BLaER1 (cell line): ENCODE data around the gene CHN1.
A peak's percentile ranks its signal among the peaks of the same experiment; 100 is the strongest.

Experiments
- H3K27ac ChIP-seq: shearing (Covaris generic); formaldehyde crosslinking; 2 replicates; pipeline ENCODE4 v1.8.1; 2022
- H3K27me3 ChIP-seq: shearing (Covaris generic); formaldehyde crosslinking; 2 replicates; pipeline ENCODE4 v1.8.1; 2022
- H3K36me3 ChIP-seq: shearing (Covaris generic); formaldehyde crosslinking; 2 replicates; pipeline ENCODE4 v1.8.1; 2022
- H3K4me1 ChIP-seq: shearing (Covaris generic); formaldehyde crosslinking; 2 replicates; pipeline ENCODE4 v1.8.1; 2022
- H3K4me2 ChIP-seq: shearing (Covaris generic); formaldehyde crosslinking; 2 replicates; pipeline ENCODE4 v1.8.1; 2022
- H3K4me3 ChIP-seq: shearing (Covaris generic); formaldehyde crosslinking; 2 replicates; pipeline ENCODE4 v1.8.1; 2022
- H3K9ac ChIP-seq: shearing (Covaris generic); formaldehyde crosslinking; 2 replicates; pipeline ENCODE4 v1.8.1; 2022
- H3K9me3 ChIP-seq: shearing (Covaris generic); formaldehyde crosslinking; 2 replicates; pipeline ENCODE4 v1.8.1; 2022
- H4K20me1 ChIP-seq: shearing (Covaris generic); formaldehyde crosslinking; 2 replicates; pipeline ENCODE4 v1.8.1; 2022
- Cebpa-rat ChIP-seq: shearing (Covaris generic); IDR thresholded peaks from 2 replicates; pipeline ENCODE4 v1.8.1; 2022

CHN1 gene

DNA sequence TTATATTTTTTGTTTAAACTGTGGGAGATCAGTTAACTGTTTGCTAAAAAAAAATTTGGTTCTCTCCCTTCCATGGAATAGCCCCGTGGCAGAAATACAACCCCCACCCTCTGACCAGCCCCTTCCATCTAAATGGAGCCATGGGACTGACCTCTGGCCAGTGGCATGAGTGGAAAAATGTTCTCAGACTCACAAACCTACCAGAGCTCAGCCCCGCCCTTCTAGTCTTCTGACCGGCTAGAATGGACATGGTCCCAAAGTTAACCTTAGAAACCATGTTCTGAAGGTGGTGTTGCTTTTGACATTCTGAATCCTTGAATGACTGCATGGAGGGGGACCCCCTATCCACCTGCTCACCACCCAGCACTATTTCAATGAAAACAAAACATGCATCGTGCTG is 239.6 kb downstream of the CHN1 start:
- H4K20me1 ChIP-seq = no peaks in the 10 kb centered on the region
- no peaks in the 10 kb centered on the region for H3K27me3 ChIP-seq
- no peak overlapping the region for H3K27ac ChIP-seq
- H3K36me3 ChIP-seq = no peaks in the 10 kb centered on the region
- H3K9me3 ChIP-seq = no peaks in the 10 kb centered on the region
- no peak for TF ChIP-seq Cebpa-rat
- H3K4me2 ChIP-seq = peak overlapping the region; percentile 78; the same call in 1 of the 2 replicates
- H3K9ac ChIP-seq = no peak overlapping the region
- H3K4me3 ChIP-seq = no peak overlapping the region
- H3K4me1 ChIP-seq = peaks cover 50% of the 10 kb centered on the region

DNA sequence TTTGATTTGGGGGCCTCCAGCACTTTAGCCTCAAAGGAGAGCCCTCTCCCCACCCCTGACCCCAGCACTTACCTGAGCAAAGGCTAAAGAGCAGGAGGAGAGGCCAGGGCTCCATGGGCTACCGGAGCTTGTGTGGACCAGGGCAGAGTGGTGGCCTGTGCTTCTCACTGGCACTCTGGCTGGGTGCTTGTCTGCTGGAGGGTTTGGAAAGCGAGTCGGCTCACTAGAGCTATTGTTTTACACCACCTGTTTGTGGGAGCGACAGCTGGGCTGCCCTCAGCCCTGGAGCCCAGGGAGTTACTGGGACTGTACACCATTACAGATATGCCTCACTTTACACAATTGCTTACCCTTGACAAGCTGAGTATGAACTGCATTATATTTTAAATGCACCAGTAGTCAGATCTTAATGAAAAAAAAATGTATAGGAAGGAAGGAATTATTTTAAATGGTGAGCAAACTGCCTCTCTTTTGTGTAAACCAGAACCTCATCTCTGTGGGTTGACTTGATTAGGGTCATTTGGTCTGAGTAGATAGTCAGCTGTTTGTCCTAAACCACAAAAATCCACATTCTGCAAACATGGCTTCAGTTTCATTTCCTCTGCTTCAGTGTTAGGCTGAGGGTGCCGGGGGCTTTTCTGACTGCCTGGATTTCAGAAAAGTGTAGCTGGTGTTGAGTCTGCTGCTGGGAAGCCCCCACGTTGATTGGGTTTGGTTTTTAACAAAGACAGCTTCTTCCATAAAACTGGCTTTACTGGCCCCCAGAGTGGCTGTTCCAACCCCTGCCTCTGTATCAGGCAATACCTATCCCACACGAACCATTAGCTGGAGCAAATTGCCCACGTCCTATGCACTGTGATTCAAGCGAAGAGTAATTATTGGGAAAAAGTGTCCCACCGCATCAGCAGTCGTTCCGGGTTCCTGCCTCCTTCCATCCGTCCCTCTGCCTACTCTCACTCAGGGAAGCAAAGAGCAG is 240.6 kb downstream of the CHN1 start, which contains the start of gene CHRNA1:
Gene CHRNA1 (minus strand): TSS at position 193 of the 976 bp plus-strand sequence. CDS start 78 bp downstream, at position 115.
- Histone ChIP-seq H4K20me1 (no peaks in the 10 kb centered on the region), H3K4me2 (peak within 1 kb of the TSS; percentile 78), H3K4me3 (no peak within 1 kb of the TSS), H3K27me3 (no peaks in the 10 kb centered on the region), H3K9me3 (no peaks in the 10 kb centered on the region), H3K27ac (peak within 1 kb of the TSS; percentile 44), H3K36me3 (no peaks in the 10 kb centered on the region), H3K4me1 (peaks cover 51% of the 10 kb centered on the region), H3K9ac (0 out of 2 replicates have a peak within 1 kb of the TSS, but pooled peaks have one; percentile 11)
- TF ChIP-seq Cebpa-rat = no peak

DNA sequence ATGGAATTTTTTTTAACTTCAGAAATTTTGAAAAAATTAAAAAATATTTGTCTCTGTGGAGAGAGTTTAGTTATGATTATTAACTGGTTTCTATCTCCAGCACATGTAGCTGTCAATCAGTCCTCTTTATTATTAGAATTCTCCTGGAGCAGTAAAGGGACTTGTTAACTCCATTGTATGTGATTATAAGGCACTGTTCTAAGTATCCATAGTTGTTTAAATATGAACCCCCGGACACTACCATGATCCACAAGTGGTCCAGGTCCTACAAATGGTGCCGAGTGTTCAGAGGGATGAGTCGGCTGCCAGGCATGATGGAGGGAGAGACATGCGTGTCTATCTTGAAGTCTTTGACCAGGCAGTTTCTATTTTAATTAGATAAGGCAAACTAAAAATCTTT is 241.4 kb downstream of the CHN1 start:
- Histone ChIP-seq H3K27me3 (no peaks in the 10 kb centered on the region), H4K20me1 (no peaks in the 10 kb centered on the region), H3K4me3 (no peak overlapping the region), H3K4me2 (peak overlapping the region; percentile 78), H3K9ac (no peak overlapping the region), H3K4me1 (peaks cover 57% of the 10 kb centered on the region), H3K36me3 (no peaks in the 10 kb centered on the region), H3K9me3 (no peaks in the 10 kb centered on the region), H3K27ac (peak overlapping the region; percentile 44; the same call in 1 of the 2 replicates)
- no peak for TF ChIP-seq Cebpa-rat

DNA sequence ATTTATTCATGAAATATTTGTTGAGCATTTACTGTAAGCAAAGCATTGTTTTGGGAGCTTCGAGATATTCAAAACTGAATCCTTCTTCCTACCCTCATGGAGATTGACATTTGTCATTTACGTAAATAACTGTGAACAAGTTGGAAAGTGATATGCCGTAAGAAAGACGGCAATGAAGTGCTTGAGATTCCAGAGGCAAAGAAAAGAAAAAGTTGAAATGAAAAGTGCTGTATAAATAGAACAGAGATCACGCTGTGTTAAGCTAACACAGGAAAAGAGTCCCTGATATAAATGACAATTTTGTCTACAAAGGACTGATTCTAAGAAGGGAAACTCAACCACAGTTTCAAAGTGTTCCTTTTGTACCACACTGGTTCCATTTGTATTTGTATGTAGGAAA is 242.7 kb downstream of the CHN1 start:
- H3K27me3 ChIP-seq = no peaks in the 10 kb centered on the region
- H3K36me3 ChIP-seq = no peaks in the 10 kb centered on the region
- no peak for TF ChIP-seq Cebpa-rat
- no peak overlapping the region for H3K4me3 ChIP-seq
- no peak overlapping the region for H3K27ac ChIP-seq
- no peaks in the 10 kb centered on the region for H4K20me1 ChIP-seq
- H3K4me2 ChIP-seq = peak overlapping the region; percentile 78
- H3K9ac ChIP-seq = no peak overlapping the region; the same call in 1 of the 2 replicates
- H3K4me1 ChIP-seq = peaks cover 57% of the 10 kb centered on the region
- H3K9me3 ChIP-seq = no peaks in the 10 kb centered on the region

DNA sequence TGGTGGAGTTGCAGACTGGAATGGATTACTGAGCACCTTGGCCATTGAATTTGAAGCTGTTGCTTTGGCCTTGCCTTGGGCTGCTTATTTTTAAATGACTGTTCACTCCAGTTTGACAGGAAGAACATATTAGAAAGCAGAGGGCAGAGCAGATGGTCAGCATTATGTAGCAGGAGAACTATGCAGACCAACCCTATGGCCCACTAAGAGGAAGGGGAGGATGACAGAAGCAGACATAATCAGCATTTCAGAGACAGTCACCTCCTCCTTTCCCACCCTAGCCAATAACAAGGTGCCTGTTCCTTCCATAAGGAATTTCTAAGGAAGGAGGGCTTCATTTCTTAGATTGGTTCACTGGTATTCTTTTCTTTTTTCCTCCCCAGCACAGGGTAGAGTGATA is 243.3 kb downstream of the CHN1 start:
- H3K27ac ChIP-seq = no peak overlapping the region
- peak overlapping the region; percentile 78 for H3K4me2 ChIP-seq
- no peak overlapping the region for H3K9ac ChIP-seq
- H3K4me1 ChIP-seq = peaks cover 53% of the 10 kb centered on the region
- TF ChIP-seq Cebpa-rat = no peak
- no peak overlapping the region for H3K4me3 ChIP-seq
- no peaks in the 10 kb centered on the region for H3K36me3 ChIP-seq
- no peaks in the 10 kb centered on the region for H3K9me3 ChIP-seq
- no peaks in the 10 kb centered on the region for H3K27me3 ChIP-seq
- H4K20me1 ChIP-seq = no peaks in the 10 kb centered on the region

- Histone ChIP-seq H3K9ac (no peak overlapping the region), H3K4me2 (peak overlapping the region; percentile 78; the same call in 1 of the 2 replicates), H4K20me1 (no peaks in the 10 kb centered on the region), H3K36me3 (no peaks in the 10 kb centered on the region), H3K4me1 (peaks cover 50% of the 10 kb centered on the region), H3K9me3 (no peaks in the 10 kb centered on the region), H3K4me3 (no peak overlapping the region), H3K27me3 (no peaks in the 10 kb centered on the region), H3K27ac (no peak overlapping the region)
- no peak for TF ChIP-seq Cebpa-rat
These were observed 244.2 kb downstream of the CHN1 start for GRCh38 chr2:174760845-174761473.

DNA sequence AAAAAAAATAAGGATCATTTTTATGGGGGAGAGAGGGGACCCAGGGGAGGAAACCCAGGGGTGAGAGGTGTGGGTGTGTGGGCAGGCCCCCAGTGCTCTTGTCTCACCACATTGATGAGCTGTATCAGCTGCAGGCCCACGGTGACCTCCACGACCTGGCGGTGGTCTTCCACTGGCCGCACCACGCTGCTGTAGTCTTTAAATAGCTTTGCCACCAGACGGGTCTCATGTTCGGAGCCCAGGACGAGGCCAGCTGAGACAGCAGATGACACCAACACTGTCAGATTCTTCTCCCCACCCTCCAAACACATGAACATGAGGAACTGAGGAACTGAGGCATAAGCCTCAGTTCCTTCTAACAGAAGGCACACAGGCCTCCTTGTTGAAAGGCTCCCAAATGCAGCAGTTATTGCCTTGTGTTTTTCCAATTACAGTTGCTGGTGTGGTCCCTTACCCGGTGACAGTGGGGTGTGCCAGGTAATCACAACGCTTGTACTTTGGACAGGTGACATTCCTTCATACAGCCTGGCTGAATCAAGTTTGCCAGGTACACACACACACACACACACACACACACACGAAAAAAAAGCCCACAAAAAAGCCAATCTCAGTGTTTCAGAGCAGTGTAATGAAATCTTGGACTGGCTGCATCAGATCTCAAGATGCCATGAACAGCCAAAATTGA is 245.7 kb downstream of the CHN1 start:
- H3K27me3 ChIP-seq = no peaks in the 10 kb centered on the region
- no peaks in the 10 kb centered on the region for H3K36me3 ChIP-seq
- H3K9me3 ChIP-seq = no peaks in the 10 kb centered on the region
- no peak overlapping the region for H3K4me3 ChIP-seq
- no peak for TF ChIP-seq Cebpa-rat
- peaks cover 41% of the 10 kb centered on the region for H3K4me1 ChIP-seq
- H4K20me1 ChIP-seq = no peaks in the 10 kb centered on the region
- no peak overlapping the region for H3K9ac ChIP-seq
- H3K4me2 ChIP-seq = peak overlapping the region; percentile 18; the same call in 1 of the 2 replicates
- no peak overlapping the region for H3K27ac ChIP-seq

GRCh38 chr2:174756743-174757142 is 248.4 kb downstream of the CHN1 start:
- Histone ChIP-seq H3K36me3 (no peaks in the 10 kb centered on the region), H4K20me1 (no peaks in the 10 kb centered on the region)

DNA sequence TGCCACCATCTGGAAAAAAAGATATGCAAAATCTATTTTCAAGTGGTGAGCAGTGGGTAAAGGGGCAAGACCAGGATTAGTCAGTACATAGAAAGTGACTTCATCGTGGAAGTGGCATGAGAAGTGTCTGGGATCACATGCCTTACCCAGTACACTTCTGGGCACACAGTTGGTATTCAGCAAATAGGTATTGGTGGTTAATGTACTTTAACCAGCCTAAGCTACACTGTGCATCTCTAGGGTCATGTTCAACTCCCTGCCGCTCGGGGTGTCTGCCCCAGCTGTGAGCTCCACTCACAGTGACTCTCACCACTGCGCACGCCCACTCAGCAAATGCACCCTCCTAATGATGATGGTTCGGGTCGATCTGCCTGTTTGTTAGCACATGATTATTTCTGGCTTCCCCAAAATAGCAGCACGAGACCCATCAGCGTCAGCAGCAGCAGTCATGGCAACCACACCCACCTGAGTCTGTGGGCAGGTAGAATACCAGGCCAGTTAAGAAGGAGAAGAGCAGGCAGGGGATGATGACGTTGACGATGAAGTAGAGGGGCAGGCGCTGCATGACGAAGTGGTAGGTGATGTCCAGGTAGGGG is 252.0 kb downstream of the CHN1 start:
- Histone ChIP-seq H3K36me3 (no peaks in the 10 kb centered on the region), H3K27ac (no peak overlapping the region)

More at GRCh38 chr2:174756743-174757142, 248.4 kb downstream of the CHN1 start:
- Histone ChIP-seq H3K9ac (no peak overlapping the region), H3K9me3 (no peaks in the 10 kb centered on the region), H3K4me1 (peaks cover 41% of the 10 kb centered on the region), H3K27me3 (no peaks in the 10 kb centered on the region), H3K4me2 (no peak overlapping the region), H3K27ac (no peak overlapping the region), H3K4me3 (no peak overlapping the region)
- no peak for TF ChIP-seq Cebpa-rat

More for the DNA sequence above, 252.0 kb downstream of the CHN1 start:
- H3K4me1 ChIP-seq = peaks cover 42% of the 10 kb centered on the region
- no peaks in the 10 kb centered on the region for H3K9me3 ChIP-seq
- no peak overlapping the region for H3K9ac ChIP-seq
- no peak for TF ChIP-seq Cebpa-rat
- no peaks in the 10 kb centered on the region for H3K27me3 ChIP-seq
- no peak overlapping the region for H3K4me3 ChIP-seq
- no peaks in the 10 kb centered on the region for H4K20me1 ChIP-seq
- H3K4me2 ChIP-seq = peak overlapping the region; percentile 55; the same call in 1 of the 2 replicates
